Body of pancreas (tissue), 4 donors: ENCODE results near the gene GAB4. TPM values are rescaled to one million over a fixed set of nuclear protein-coding genes. Genes with fewer than 3 reads are reported as not detected.
"Not testable (repeated sequence)": the region's sequence is repeated elsewhere in the genome, so short reads cannot be mapped to it uniquely, and the experiment has no call there.

ENCODE experiments used
- ATAC-seq: fragments of 150-250 bp; one replicate; pipeline ENCODE4 v1.9.1; 2016
- DNase-seq, 4 donors: peaks; one replicate each; pipeline ENCODE4 v3.0.0-alpha.2; 2019
- H3K27ac ChIP-seq, 4 donors: fragments of 200-600 bp; sonication (generic); 1 replicate in 3 of 4; 2 replicates in 1 of 4; pipeline versions ENCODE4 v1.5.1 to v1.6.1; 2016 to 2019; ENCODE audit warnings: mild to moderate bottlenecking in 1 of 4, mixed read lengths in 1 of 4, moderate library complexity in 1 of 4
- H3K27me3 ChIP-seq, 2 donors: fragments of 200-600 bp; sonication (generic); one replicate each; pipeline ENCODE4 v1.6.0; 2016; ENCODE audit warnings: mild to moderate bottlenecking in 1 of 2
- H3K36me3 ChIP-seq, 2 donors: fragments of 200-600 bp; sonication (generic); replicated peaks in 1 of 2; 2 replicates each; pipeline ENCODE4 v1.5.1; 2016; ENCODE audit warnings: low read depth in 2 of 2; ENCODE audit not compliant: insufficient read depth in 1 of 2
- H3K4me1 ChIP-seq: fragments of 200-600 bp; sonication (generic); one replicate; pipeline ENCODE4 v1.6.0; 2016
- H3K4me3 ChIP-seq, 2 donors: fragments of 200-600 bp; sonication (generic); 1 replicate in 1 of 2; 2 replicates in 1 of 2; pipeline ENCODE4 v1.5.1; 2016 to 2019
- H3K9me3 ChIP-seq, 3 donors: fragments of 200-600 bp; sonication (generic); 1 replicate in 2 of 3; 2 replicates in 1 of 3; pipeline ENCODE4 v1.5.1; 2016
- CTCF ChIP-seq, 7 experiments: fragments of 450-650 bp in 4 of 7; fragments of 200-600 bp in 3 of 7; sonication (generic) in 3 of 7; IDR thresholded peaks; one replicate each; pipeline ENCODE4 v1.5.1; 2016 to 2019; ENCODE audit warnings: antibody characterized with exemption in 7 of 7
- POLR2A ChIP-seq, 3 donors: fragments of 450-650 bp; IDR thresholded peaks; one replicate each; pipeline ENCODE4 v1.6.1; 2016; ENCODE audit warnings: antibody characterized with exemption in 3 of 3, mild to moderate bottlenecking in 2 of 3
- WGBS, 2 donors: methylation state at CpG; one replicate each; pipeline ENCODE4 v1.1.5; 2017; 5-methylcytosine and 5-hydroxymethylcytosine counted together
- intact Hi-C: fragments of 100-400 bp; cut with DNase I; formaldehyde crosslinking; loops from one replicate; pipeline ENCODE4 v1.15.1; 2023
- total RNA-seq, 2 donors: library from RNA; depleted of rRNA; stranded (reverse); fragments of >200 nt; gene quantifications; one replicate each; pipeline ENCODE4 v1.1.0, GENCODE V29; 2016

Gene GAB4
- total RNA-seq, 2 donors from 2014 or later = not detected

GRCh38 chr22:17046566-17047348, 38.7 kb upstream of the GAB4 start:
- no peak for DNase-seq
- TF ChIP-seq CTCF (IDR thresholded peaks at IDR 0.05) = no peak
- TF ChIP-seq POLR2A (IDR thresholded peaks at IDR 0.05) = no peak
- WGBS, 2 donors = 54 to 57% methylated on average over 5 of the region's 5 CpGs
- Histone ChIP-seq H3K4me3 (no peak overlapping the region), H3K27me3 (no peaks in the 10 kb centered on the region), H3K27ac (no peak overlapping the region), H3K4me1 (no peaks in the 10 kb centered on the region), H3K36me3 (no peaks in the 10 kb centered on the region), H3K9me3 (no peaks in the 10 kb centered on the region)
- ATAC-seq = no peak
- intact Hi-C loops = no loop called here

GRCh38 chr22:17043521-17043920, 35.5 kb upstream of the GAB4 start:
- DNase-seq = no peak
- ATAC-seq = no peak
- H3K36me3 ChIP-seq = no peaks in the 10 kb centered on the region
- no peaks in the 10 kb centered on the region for H3K9me3 ChIP-seq
- no peak overlapping the region for H3K27ac ChIP-seq
- H3K27me3 ChIP-seq = no peaks in the 10 kb centered on the region
- TF ChIP-seq POLR2A (IDR thresholded peaks at IDR 0.05) (no peak), CTCF (IDR thresholded peaks at IDR 0.05) (no peak)
- intact Hi-C loops = no loop called here
- H3K4me3 ChIP-seq = no peak overlapping the region
- H3K4me1 ChIP-seq = no peaks in the 10 kb centered on the region

DNA sequence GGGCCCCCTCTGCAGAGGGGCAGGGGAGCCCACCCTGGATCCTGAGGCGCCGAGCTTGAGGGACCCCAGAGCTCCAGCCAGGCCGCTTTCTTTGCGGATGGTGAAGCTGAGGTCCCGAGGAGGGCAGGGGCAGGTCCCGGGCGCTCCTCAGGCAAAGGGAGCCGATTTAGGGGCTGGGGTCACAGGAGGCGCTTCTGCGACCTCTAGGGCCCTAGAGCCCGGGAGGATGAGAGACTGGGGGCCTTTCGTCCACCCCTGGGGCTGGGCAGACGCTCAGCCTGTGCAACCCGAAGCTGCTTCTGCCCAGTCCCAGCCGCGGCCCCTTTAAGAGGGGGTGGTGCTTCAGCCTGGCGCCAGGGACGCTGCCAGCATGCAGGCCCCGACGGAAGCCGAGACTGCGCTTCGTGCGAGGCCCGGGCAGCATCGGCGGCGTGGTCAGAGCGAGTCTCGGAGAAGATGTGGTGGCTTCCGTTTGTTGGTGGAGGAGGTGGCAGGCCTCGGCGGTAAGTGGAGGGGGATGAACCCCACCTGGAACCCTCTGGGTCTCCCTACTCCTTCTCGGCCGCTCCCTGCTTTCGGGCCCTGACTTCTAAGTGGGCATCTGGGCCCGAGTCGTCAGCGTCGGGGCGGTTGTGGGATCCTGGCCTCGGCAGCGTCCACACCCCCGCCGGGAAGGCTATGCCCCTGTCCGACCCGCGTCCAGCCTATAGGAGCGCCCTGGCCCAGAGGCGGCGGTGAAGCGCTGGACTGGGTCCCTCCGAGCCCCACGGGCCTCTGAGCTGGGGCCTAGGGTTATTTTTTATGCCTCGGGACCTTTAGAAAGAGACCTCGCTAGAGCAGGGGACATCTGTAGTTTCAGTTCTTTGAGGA, 29.1 kb upstream of the GAB4 start:
- DNase-seq = not testable (repeated sequence)

DNA sequence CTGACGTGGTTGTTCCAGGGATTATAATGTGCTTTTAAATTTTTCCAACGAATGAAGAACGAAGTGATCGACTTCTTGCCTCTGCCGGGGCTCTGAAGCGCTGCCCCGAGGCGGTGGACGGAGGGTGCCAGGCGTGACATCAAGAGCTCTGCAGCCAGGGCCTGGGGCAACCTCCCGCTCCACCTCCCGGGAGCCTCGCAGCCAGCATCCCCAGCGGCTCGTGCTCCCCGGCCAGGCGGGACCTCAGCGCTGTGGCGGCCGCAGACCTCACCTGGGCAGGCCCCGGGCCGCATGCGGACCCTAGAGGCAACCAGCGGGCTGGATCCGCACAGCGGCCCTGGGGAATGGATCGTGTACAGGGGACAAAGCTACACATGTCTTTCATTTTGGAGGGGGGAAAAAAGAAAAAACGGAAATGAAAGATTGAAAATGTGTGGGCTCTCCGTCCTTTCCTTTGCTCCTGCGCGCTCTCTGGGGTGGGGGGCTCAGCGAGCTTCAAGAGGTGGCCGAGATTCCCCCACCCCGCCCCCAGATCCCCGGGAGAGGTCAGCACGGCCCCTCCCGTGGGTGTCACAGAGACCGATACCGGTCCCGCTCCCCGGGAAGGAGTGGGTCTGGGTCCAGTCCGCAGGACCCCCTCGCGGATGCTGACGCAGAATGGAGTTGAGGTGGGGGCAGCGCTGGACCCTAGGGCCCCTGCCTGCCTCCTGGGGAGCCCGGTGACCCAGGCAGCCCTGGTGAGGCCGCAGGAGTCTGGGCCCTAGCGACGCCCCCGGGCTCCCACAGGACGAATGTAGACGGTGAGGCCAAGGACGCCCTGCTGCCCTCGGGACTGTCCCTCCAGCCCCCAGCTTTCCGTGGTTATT, 28.2 kb upstream of the GAB4 start:
- H3K4me3 ChIP-seq, H3K36me3 ChIP-seq, intact Hi-C loops, DNase-seq, H3K4me1 ChIP-seq, H3K9me3 ChIP-seq, H3K27ac ChIP-seq: not testable (repeated sequence)
- H3K27me3 ChIP-seq = peaks cover 0 to 10% of the 10 kb centered on the region in 2 donors
- ATAC-seq = peak; percentile 53
- WGBS, 2 donors = 18 to 23% methylated on average over 41 to 44 of the region's 56 CpGs

More for the DNA sequence above, 29.1 kb upstream of the GAB4 start:
- H3K27ac ChIP-seq, H3K4me3 ChIP-seq, H3K36me3 ChIP-seq, intact Hi-C loops, H3K4me1 ChIP-seq, H3K9me3 ChIP-seq: not testable (repeated sequence)
- H3K27me3 ChIP-seq = peaks cover 0 to 10% of the 10 kb centered on the region in 2 donors
- ATAC-seq = peak; percentile 69
- WGBS, 2 donors = 24 to 78% methylated on average over 7 to 30 of the region's 56 CpGs

DNA sequence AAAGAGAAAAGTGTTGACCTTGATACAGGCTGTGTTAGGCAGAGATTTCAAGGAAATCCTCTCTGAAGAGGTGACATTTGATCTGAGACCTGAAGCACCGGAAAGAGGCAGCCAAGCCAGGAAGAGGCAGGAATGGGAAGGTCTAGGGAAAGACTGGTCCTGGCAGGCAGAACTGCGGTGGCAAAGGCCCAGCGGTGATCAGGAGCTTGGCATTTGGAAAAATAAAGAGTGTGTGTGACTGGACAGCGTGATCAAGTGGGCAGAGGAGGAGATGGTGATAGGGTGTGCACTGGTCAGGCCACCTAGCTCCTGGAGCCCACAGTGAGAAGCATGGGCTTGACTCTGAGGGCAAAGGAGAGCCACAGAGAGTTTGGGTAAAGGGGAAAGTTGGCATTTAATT, 27.2 kb upstream of the GAB4 start:
- Histone ChIP-seq H3K27me3 (peaks cover 0 to 10% of the 10 kb centered on the region in 2 donors), H3K4me3 (no peak overlapping the region), H3K36me3 (no peaks in the 10 kb centered on the region), H3K9me3 (no peaks in the 10 kb centered on the region), H3K27ac (no peak overlapping the region), H3K4me1 (peaks cover 9% of the 10 kb centered on the region)
- 70 to 76% methylated on average over 4 of the region's 4 CpGs for WGBS, 2 donors
- no peak for TF ChIP-seq CTCF (IDR thresholded peaks at IDR 0.05)
- TF ChIP-seq POLR2A (IDR thresholded peaks at IDR 0.05) = no peak
- ATAC-seq = no peak
- no peak for DNase-seq
- intact Hi-C loops = no loop called here

DNA sequence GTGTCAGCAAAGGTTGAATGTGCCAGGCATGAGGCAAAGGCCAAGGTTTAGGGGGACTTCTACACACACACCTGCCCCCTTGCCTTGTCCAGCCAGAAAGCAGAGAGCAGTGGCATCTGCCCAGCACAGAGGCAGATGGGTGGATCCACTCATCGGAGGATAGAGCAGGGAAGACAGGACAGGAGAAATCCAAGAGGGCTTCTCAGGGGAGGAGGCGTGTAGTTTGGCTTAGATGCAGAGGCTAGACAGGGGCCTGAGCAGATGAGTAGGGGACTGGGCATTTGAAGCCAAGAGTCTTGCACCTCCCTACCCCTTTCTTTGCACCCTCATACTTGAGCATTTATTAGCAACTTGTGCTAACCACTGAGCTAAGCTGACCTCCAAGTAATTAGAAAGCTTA, 26.5 kb upstream of the GAB4 start:
- H3K9me3 ChIP-seq, ATAC-seq, DNase-seq, H3K4me1 ChIP-seq, intact Hi-C loops, H3K4me3 ChIP-seq, H3K36me3 ChIP-seq, H3K27ac ChIP-seq: not testable (repeated sequence)
- WGBS, 2 donors = 78 to 83% methylated on average over 2 of the region's 2 CpGs
- H3K27me3 ChIP-seq = peaks cover 0 to 10% of the 10 kb centered on the region in 2 donors

GRCh38 chr22:17032277-17032676, 24.3 kb upstream of the GAB4 start:
- H3K27ac ChIP-seq, H3K9me3 ChIP-seq, H3K4me1 ChIP-seq, intact Hi-C loops, ATAC-seq, H3K36me3 ChIP-seq, H3K4me3 ChIP-seq: not testable (repeated sequence)
- peaks cover 0 to 10% of the 10 kb centered on the region in 2 donors for H3K27me3 ChIP-seq
- DNase-seq = peak in 3 of 4 donors; percentile 19 to 33 (median 26)
- WGBS, 2 donors = 57 to 67% methylated on average over 1 to 2 of the region's 2 CpGs

GRCh38 chr22:17024380-17024779, 16.4 kb upstream of the GAB4 start:
- H3K27me3 ChIP-seq, H3K4me3 ChIP-seq, H3K36me3 ChIP-seq, DNase-seq, ATAC-seq, H3K27ac ChIP-seq, H3K9me3 ChIP-seq, intact Hi-C loops, H3K4me1 ChIP-seq: not testable (repeated sequence)
- 52 to 68% methylated on average over 4 to 5 of the region's 5 CpGs for WGBS, 2 donors
